Measurements from ENCODE around the gene CNTN4.

Gene CNTN4

DNA sequence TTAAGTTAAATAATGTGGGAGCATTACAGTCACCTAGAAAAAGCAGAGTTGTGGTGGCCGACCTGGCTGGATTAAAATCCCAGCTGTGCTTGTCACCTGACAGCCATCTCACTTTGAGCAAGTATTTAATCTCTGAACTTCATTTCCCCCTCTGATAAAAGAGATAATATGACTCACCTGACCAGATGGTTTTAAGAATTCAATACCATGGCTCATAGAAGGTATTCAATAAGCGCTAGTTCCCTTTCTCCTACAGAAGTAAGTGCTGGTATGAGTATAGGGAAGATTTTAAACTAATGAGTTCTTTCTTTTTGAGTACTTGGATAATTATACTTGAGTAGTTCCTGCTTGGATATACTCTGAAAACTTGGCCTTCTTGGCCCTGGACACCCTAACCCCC lies 686.0 kb downstream of the CNTN4 start:
- TF ChIP-seq, protein P1, sequence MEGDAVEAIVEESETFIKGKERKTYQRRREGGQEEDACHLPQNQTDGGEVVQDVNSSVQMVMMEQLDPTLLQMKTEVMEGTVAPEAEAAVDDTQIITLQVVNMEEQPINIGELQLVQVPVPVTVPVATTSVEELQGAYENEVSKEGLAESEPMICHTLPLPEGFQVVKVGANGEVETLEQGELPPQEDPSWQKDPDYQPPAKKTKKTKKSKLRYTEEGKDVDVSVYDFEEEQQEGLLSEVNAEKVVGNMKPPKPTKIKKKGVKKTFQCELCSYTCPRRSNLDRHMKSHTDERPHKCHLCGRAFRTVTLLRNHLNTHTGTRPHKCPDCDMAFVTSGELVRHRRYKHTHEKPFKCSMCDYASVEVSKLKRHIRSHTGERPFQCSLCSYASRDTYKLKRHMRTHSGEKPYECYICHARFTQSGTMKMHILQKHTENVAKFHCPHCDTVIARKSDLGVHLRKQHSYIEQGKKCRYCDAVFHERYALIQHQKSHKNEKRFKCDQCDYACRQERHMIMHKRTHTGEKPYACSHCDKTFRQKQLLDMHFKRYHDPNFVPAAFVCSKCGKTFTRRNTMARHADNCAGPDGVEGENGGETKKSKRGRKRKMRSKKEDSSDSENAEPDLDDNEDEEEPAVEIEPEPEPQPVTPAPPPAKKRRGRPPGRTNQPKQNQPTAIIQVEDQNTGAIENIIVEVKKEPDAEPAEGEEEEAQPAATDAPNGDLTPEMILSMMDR (IDR thresholded peaks at IDR 0.05; ENCODE audit: insufficient read depth, low read depth, low read length, missing control alignments) = no peak
- H3K4me3 ChIP-seq (ENCODE audit: low read length) = no peak overlapping the region
- no peak for DNase-seq (ENCODE audit: low read depth)

DNA sequence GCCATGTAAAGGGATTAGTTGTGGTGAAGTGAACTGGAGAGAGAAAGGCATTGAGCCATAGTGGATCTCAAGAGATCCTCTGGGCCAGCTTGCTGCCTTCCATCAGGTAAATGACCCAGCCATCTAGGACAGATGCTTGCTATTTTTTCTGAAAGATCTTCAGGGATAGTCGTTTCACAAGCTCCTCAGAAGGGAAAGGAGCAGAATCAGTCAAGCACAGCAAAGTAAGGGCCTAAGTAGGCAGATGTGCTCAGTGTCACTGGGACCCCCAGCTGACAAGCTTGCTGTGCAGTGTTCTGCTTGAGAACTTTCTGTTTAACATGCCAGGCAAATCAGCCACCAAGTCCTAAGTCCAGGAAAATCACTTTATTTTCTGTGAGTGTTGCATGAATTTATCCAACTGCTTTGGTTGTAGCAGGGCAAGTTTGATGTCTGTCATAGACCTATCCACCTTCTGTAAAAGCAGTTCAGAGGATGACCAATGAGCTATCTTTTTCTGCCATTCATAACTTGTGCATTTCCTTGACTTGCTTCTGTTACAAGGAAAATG lies 691.7 kb downstream of the CNTN4 start:
- no peak overlapping the region for H3K4me3 ChIP-seq (ENCODE audit: low read length)
- TF ChIP-seq, protein P1 (IDR thresholded peaks at IDR 0.05; ENCODE audit: insufficient read depth, low read depth, low read length, missing control alignments) = no peak
- no peak for DNase-seq (ENCODE audit: low read depth)

DNA sequence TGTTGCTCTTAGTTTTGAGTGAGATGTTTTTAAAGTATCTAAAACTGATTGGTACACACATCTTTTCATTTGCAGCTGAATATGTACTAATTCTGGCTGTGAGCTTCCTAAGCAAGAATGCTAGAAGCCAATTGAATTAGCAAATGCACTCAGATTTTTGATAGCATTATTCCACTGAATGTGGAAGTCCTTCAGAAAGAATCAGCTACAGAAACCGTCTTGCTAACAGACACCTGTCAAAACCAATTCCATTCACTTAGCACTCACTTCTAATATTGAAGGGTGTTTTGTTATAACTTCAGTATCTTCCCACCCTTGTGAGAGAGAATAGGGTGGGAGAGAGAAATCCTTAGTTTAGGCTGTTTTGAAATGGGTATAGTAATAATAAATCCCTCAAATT lies 693.8 kb downstream of the CNTN4 start:
- TF ChIP-seq, protein P1 (IDR thresholded peaks at IDR 0.05; ENCODE audit: insufficient read depth, low read depth, low read length, missing control alignments) = no peak
- no peak for DNase-seq (ENCODE audit: low read depth)
- no peak overlapping the region for H3K4me3 ChIP-seq (ENCODE audit: low read length)

DNA sequence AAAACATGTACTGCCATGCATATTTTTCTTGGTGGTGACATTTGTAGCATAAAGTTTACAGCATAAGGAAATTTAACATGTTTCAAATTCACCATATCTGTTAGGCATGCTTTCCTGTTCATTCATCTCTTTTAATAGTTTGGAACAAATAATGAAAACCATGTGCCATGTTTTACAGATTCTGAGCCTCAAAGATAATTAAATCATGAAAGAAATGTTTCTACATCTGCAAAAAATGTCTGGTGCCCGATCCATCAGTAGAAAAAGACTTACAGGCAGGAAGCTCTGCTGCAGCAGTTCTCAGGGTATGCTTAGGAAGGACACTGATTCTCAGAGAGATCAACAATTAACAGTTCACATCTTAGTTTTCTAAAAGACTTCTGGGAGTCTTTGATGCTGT lies 695.3 kb downstream of the CNTN4 start:
- TF ChIP-seq, protein P1 (IDR thresholded peaks at IDR 0.05; ENCODE audit: insufficient read depth, low read depth, low read length, missing control alignments) = no peak
- no peak overlapping the region for H3K4me3 ChIP-seq (ENCODE audit: low read length)
- no peak for DNase-seq (ENCODE audit: low read depth)

DNA sequence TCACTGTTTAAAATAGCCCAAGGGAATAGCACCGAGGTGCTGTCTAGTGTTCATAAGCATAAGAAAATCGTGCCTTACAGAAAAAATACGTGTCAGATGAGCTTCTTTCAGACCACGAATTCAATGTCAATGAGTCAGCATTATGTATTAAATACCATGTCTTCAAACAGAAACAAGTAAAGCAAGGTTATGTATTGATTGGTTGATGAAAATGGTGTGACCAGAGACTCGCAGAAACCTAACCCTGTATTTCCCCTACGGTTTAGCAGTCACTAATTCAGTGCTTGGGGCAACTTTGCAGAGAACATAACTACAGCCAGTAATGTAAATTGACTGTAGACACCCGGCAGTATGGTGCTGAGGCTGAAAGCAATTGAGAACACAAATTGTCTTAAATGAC lies 703.8 kb downstream of the CNTN4 start:
- H3K4me3 ChIP-seq (ENCODE audit: low read length) = no peak overlapping the region
- TF ChIP-seq, protein P1 (IDR thresholded peaks at IDR 0.05; ENCODE audit: insufficient read depth, low read depth, low read length, missing control alignments) = no peak
- DNase-seq (ENCODE audit: low read depth) = no peak

DNA sequence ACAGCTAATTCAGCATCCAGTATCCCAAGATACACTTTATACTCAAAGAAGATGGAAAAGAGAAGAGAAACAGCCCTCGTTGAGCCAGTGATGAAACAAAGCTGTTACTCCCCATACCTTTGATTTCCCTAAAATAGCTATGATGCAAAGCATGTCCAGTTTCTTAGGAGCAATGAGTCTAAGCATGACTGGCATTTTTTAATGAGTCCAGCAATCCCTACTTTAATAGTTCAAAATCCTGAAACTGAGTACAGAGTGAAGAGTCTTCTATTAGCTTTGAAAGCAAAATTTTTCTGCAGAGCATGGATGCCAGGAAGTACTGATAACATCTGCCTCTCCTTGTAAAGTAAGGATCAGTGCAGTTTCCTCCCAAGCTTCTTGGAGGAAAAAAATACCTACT lies 708.8 kb downstream of the CNTN4 start:
- no peak for DNase-seq (ENCODE audit: low read depth)
- TF ChIP-seq, protein P1 (IDR thresholded peaks at IDR 0.05; ENCODE audit: insufficient read depth, low read depth, low read length, missing control alignments) = no peak
- no peak overlapping the region for H3K4me3 ChIP-seq (ENCODE audit: low read length)

DNA sequence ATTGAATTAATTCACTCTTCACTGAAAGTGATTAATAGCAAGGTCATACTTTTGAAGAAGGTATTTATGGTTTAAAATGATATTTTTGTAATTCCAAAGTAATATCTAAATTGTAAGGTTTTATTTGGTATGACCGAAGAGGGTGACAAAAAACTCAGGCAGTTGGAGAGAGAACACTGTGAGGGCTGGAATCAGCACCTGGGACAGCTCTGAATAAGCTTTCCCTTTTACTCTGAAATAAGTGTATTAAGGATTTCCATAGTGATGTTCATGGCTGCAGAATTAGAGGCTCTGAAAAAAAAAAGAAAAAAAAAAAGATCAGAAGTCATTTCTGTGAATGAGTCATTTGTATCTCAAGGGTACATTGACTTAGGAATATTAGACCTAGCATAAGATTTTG lies 712.1 kb downstream of the CNTN4 start:
- DNase-seq (ENCODE audit: low read depth) = peak; percentile 1

More for the DNA sequence above, 712.1 kb downstream of the CNTN4 start:
- H3K4me3 ChIP-seq (ENCODE audit: low read length) = no peak overlapping the region
- TF ChIP-seq, protein P1 (IDR thresholded peaks at IDR 0.05; ENCODE audit: insufficient read depth, low read depth, low read length, missing control alignments) = no peak

All from epithelial cell of esophagus (primary cell).